Ovary (tissue), 3 donors: Measurements from ENCODE around the gene CAMSAP1.

ENCODE experiments used
- POLR2A ChIP-seq: fragments of 450-650 bp; IDR thresholded peaks from one replicate; pipeline ENCODE4 v1.6.1; 2017; ENCODE audit warnings: antibody characterized with exemption, mild to moderate bottlenecking, moderate library complexity
- TF ChIP-seq, protein P1 (sequence below), 3 donors: fragments of 450-650 bp in 2 of 3; fragments of 200-600 bp in 1 of 3; IDR thresholded peaks; one replicate each; pipeline versions ENCODE4 v1.5.1 to v1.8.0; 2016 to 2022; ENCODE audit warnings: antibody characterized with exemption in 3 of 3, mild to moderate bottlenecking in 1 of 3
- donor health status: DM: no; HTN: no; CAD: no.

DNA sequence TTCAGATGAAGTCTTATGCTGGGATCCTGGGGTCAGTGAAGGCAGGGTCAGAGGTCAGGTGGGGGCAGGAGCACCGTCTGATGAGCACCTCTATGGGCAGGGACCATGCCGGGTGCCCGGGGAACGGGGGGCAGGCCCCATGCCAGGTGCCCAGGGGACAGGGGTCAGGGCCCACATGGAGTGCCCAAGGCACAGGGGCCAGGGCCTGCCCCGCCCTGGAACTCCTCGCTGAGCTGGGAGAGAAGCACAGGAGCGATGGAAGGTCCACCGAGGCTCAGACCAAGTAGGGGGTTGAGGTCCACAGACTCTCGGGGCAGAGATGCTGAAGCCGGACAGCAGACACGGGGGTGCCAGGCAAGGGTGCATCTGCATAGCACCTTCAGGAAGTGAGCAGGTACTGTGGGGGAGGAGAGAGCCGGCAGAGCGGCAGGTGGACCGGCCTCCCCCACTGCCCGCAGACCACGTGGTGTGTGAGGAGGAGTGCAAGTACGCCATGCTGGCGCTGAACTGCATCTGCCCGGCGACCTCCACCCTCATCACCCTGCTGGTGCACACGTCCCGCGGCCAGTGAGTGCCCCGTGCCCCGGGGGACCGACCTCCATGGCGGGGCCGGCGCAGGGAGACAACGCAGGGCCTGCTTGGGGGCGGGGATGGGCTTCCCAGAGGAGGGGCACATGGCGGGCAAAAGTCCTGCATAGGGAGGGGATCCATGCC is 137.7 kb downstream of the CAMSAP1 start:
- TF ChIP-seq, protein P1, sequence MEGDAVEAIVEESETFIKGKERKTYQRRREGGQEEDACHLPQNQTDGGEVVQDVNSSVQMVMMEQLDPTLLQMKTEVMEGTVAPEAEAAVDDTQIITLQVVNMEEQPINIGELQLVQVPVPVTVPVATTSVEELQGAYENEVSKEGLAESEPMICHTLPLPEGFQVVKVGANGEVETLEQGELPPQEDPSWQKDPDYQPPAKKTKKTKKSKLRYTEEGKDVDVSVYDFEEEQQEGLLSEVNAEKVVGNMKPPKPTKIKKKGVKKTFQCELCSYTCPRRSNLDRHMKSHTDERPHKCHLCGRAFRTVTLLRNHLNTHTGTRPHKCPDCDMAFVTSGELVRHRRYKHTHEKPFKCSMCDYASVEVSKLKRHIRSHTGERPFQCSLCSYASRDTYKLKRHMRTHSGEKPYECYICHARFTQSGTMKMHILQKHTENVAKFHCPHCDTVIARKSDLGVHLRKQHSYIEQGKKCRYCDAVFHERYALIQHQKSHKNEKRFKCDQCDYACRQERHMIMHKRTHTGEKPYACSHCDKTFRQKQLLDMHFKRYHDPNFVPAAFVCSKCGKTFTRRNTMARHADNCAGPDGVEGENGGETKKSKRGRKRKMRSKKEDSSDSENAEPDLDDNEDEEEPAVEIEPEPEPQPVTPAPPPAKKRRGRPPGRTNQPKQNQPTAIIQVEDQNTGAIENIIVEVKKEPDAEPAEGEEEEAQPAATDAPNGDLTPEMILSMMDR (IDR thresholded peaks at IDR 0.05): no peak
- TF ChIP-seq POLR2A: no peak
